GM12864 (cell line): ENCODE measurements around the gene SIGLEC10.

Experiments
- DNase-seq: peaks from one replicate; pipeline ENCODE4 v3.0.0-alpha.2; 2011; ENCODE audit warnings: low read depth
- H3K4me3 ChIP-seq: 2 replicates; pipeline ENCODE4 v1.5.1; 2011; ENCODE audit warnings: mild to moderate bottlenecking, low read depth, low read length, control low read depth
- CTCF ChIP-seq: IDR thresholded peaks from 2 replicates; pipeline ENCODE4 v1.5.1; 2011; ENCODE audit warnings: low read depth, mild to moderate bottlenecking, moderate library complexity, low read length, control low read depth, inconsistent platforms; ENCODE audit errors: missing control alignments

SIGLEC10 gene

GRCh38 chr19:51389143-51389542 lies 28.3 kb downstream of the SIGLEC10 start:
- no peak overlapping the region for H3K4me3 ChIP-seq
- no peak for DNase-seq
- TF ChIP-seq CTCF, result no peak

GRCh38 chr19:51387924-51388389 lies 29.5 kb downstream of the SIGLEC10 start, which contains the start of gene LIM2:
Gene LIM2, minus strand, starts transcription at chr19:51387974. Its CDS starts 531 bp downstream, at chr19:51387443.
- no peak for DNase-seq
- no peak for TF ChIP-seq CTCF

GRCh38 chr19:51386882-51387520 lies 30.4 kb downstream of the SIGLEC10 start:
- no peak for TF ChIP-seq CTCF
- H3K4me3 ChIP-seq, result no peak overlapping the region
- DNase-seq, result no peak

More at GRCh38 chr19:51387924-51388389, 29.5 kb downstream of the SIGLEC10 start, which contains the start of gene LIM2:
- H3K4me3 ChIP-seq, result no peak within 1 kb of the TSS

- no peak overlapping the region for H3K4me3 ChIP-seq
- DNase-seq, result no peak
- TF ChIP-seq CTCF, result no peak
Measured at GRCh38 chr19:51382004-51382403, 35.4 kb downstream of the SIGLEC10 start.

- DNase-seq, result no peak
- no peak overlapping the region for H3K4me3 ChIP-seq
- TF ChIP-seq CTCF, result no peak
Measured at GRCh38 chr19:51380379-51380778, 37.1 kb downstream of the SIGLEC10 start.

- H3K4me3 ChIP-seq, result no peak overlapping the region
- TF ChIP-seq CTCF, result no peak
- DNase-seq, result no peak
Measured at GRCh38 chr19:51377422-51377821, 40.0 kb downstream of the SIGLEC10 start.
